Measurements from ENCODE around the gene HK1. TPM values are rescaled to one million over a fixed set of nuclear protein-coding genes. Genes with fewer than 3 reads are reported as not detected.

Gene HK1
- total and polyA plus RNA-seq, 11 donors: 83.0 to 310 (median 227) TPM

- no peak overlapping the region for H3K4me3 ChIP-seq
- TF ChIP-seq CTCF (IDR thresholded peaks at IDR 0.05) (no peak), POLR2A (IDR thresholded peaks at IDR 0.05) (no peak)
- intact Hi-C loops (cut with DNase I): loop anchor here in 1 of 10 donors (10.0 kb wide), 1 partner anchor 404 kb away; no protein-coding TSS in a partner anchor
- H3K36me3 ChIP-seq: peaks cover 0 to 98% (median 79%) of the 10 kb centered on the region in 9 donors
- H3K4me1 ChIP-seq: peaks cover 0 to 31% (median 4%) of the 10 kb centered on the region in 12 donors
- no peaks in the 10 kb centered on the region for H3K27me3 ChIP-seq
- no peaks in the 10 kb centered on the region for H3K9me3 ChIP-seq
- H3K27ac ChIP-seq: peak overlapping the region in 11 of 12 donors; percentile 23 to 76 (median 67)
- 70 to 83% (median 80%) methylated on average over 16 of the region's 16 CpGs for WGBS, 4 donors
- ATAC-seq: peak in 3 of 4 donors; percentile 10 to 31 (median 13)
- peak in 1 of 5 donors; percentile 64 for DNase-seq
Observed at GRCh38 chr10:69398466-69398865, 120.2 kb downstream of the HK1 start.

GRCh38 chr10:69400936-69401335 is 122.6 kb downstream of the HK1 start:
- H3K36me3 ChIP-seq: peaks cover 0 to 84% (median 62%) of the 10 kb centered on the region in 9 donors
- ATAC-seq (no peak), DNase-seq (peak in 1 of 5 donors; percentile 27)
- H3K4me1 ChIP-seq: peaks cover 0 to 50% (median 11%) of the 10 kb centered on the region in 12 donors
- no peak for TF ChIP-seq CTCF (IDR thresholded peaks at IDR 0.05)
- no peak for TF ChIP-seq POLR2A (IDR thresholded peaks at IDR 0.05)
- H3K9me3 ChIP-seq: no peaks in the 10 kb centered on the region
- WGBS, 4 donors: 92 to 95% (median 94%) methylated on average over 17 to 23 of the region's 23 CpGs
- H3K27me3 ChIP-seq: no peaks in the 10 kb centered on the region
- H3K4me3 ChIP-seq: no peak overlapping the region
- H3K27ac ChIP-seq: peak overlapping the region in 1 of 12 donors; percentile 93
- intact Hi-C loops (cut with DNase I): no loop called here

GRCh38 chr10:69401416-69401815 is 123.1 kb downstream of the HK1 start:
- DNase-seq (no peak), ATAC-seq (no peak)
- peak overlapping the region in 1 of 12 donors; percentile 93 for H3K27ac ChIP-seq
- TF ChIP-seq POLR2A (IDR thresholded peaks at IDR 0.05): no peak
- no peak for TF ChIP-seq CTCF (IDR thresholded peaks at IDR 0.05)
- peaks cover 0 to 79% (median 58%) of the 10 kb centered on the region in 9 donors for H3K36me3 ChIP-seq
- no peaks in the 10 kb centered on the region for H3K9me3 ChIP-seq
- no peaks in the 10 kb centered on the region for H3K27me3 ChIP-seq
- no peak overlapping the region for H3K4me3 ChIP-seq
- peaks cover 0 to 55% (median 16%) of the 10 kb centered on the region in 12 donors for H3K4me1 ChIP-seq
- WGBS, 4 donors: 80 to 90% (median 86%) methylated on average over 11 of the region's 11 CpGs
- intact Hi-C loops (cut with DNase I): no loop called here

GRCh38 chr10:69402386-69402785 is 124.1 kb downstream of the HK1 start:
- peak overlapping the region in 1 of 12 donors; percentile 93 for H3K27ac ChIP-seq
- no peak overlapping the region for H3K4me3 ChIP-seq
- WGBS, 4 donors: 70 to 82% (median 75%) methylated on average over 6 of the region's 6 CpGs
- H3K27me3 ChIP-seq: no peaks in the 10 kb centered on the region
- intact Hi-C loops (cut with DNase I): no loop called here
- TF ChIP-seq POLR2A (IDR thresholded peaks at IDR 0.05): no peak
- H3K4me1 ChIP-seq: peaks cover 0 to 60% (median 21%) of the 10 kb centered on the region in 12 donors
- no peaks in the 10 kb centered on the region for H3K9me3 ChIP-seq
- no peak for ATAC-seq
- no peak for DNase-seq
- H3K36me3 ChIP-seq: peaks cover 0 to 69% (median 48%) of the 10 kb centered on the region in 9 donors

GRCh38 chr10:69403066-69403465 is 124.8 kb downstream of the HK1 start:
- H3K4me1 ChIP-seq: peaks cover 0 to 61% (median 28%) of the 10 kb centered on the region in 12 donors
- TF ChIP-seq POLR2A (IDR thresholded peaks at IDR 0.05) (no peak), CTCF (IDR thresholded peaks at IDR 0.05) (no peak)
- H3K36me3 ChIP-seq: peaks cover 0 to 62% (median 42%) of the 10 kb centered on the region in 9 donors
- peak overlapping the region in 3 of 12 donors; percentile 37 to 93 (median 55) for H3K27ac ChIP-seq
- intact Hi-C loops (cut with DNase I): no loop called here
- DNase-seq (no peak), ATAC-seq (no peak)
- H3K9me3 ChIP-seq: no peaks in the 10 kb centered on the region
- no peak overlapping the region for H3K4me3 ChIP-seq
- WGBS, 4 donors: 80 to 86% (median 83%) methylated on average over 1 of the region's 1 CpG
- no peaks in the 10 kb centered on the region for H3K27me3 ChIP-seq
